Activated CD8-positive, alpha-beta memory T cell treated with anti-CD3 and anti-CD28 coated beads, Interleukin-2, amount 50 U/mL, for 1 hour (primary cell): Measurements from ENCODE around the gene PARD6G.

Experiments used
- DNase-seq: peaks from one replicate; pipeline ENCODE4 v3.0.0-alpha.2; 2020; ENCODE audit errors: extremely low read depth

PARD6G gene

DNA sequence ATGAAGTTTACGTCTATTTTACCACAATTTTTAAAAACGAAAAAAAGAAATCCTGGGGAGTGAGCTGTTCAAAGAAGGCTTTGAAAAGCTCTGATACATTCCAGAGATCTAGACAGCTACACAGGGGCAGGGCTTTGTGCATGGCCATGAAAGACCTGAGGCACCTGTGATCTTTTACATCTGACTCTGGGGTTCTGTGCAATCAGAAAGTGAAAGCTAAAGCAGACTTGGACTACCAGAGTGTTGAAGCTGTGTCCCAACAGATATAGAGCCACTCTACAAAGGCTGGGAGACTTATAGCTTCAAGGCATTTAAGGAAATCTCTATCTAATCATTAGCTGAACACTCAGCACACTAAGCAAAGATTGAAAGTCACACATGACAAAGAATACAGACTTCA, 34.1 kb downstream of the PARD6G start:
- DNase-seq, result no peak

DNA sequence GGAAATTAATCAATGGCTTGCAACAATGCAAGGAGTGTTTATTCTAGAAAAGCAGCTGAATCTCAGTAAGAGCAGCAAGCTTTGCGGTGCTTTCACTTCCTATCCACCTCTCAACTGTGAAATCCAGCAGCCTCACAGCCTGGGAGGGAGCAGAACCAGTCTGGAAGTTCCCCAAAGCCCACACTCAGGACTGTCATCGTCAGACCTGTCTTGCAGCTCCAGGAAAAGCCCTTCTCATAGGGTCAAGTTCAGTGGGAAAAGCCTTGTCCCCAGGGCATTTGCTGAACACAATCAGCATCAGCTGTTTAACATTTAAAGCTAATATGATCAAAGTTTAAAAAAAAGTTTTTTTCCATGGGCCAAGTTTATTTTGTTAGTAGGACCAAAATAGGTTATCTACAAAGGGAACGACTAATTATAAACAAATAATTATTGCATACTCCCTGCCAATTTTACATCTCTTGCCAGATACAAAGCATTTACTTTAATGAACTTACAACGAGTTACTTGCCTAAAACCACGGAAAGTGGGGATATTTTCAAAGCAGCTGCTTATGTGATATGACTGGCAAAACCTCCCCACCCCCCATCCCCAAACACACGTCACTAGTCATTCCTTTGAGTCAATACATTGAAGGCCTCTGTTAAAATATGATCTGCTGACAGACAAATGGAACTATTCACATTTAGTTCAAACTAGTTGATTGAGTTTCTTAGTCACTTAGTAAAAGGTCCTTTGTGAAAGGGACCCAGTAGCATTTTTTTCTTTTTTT, 36.8 kb downstream of the PARD6G start:
- DNase-seq, result no peak

DNA sequence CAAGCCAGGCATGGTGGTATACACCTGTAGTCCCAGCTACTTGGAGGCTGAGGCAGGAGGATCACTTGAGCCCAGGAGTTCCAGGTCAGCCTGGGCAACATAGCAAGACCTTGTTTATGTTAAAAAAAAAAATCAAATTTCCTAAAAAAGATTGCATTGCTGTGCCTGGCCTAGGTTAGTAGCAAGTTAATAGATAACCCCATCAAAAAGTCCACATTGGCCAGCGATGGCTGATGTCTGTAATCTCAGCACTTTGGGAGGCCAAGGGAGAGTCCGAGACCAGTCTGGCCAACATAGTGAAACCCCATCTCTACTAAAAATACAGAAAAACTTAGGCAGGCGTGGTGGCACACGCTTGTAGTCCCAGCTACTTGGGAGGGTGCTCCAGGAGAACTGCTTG, 38.7 kb downstream of the PARD6G start:
- DNase-seq, result no peak

DNA sequence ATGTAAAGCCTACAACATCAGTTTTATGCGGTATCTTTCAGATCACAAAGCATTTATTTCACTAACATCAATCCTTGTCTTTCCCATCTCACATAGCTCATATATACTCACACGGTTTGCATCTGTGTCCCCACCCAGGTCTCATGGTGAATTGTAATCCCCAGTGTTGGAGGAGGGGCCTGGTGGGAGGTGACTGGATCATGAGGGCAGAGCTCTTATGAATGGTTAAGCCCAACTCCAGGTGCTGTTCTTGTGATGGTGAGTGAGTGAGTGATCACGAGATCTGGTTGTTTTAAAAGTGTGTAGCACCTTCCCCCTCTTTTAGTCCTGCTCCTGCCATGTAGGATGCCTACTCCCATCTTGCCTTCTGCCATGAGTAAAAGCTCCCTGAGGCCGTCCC, 42.0 kb downstream of the PARD6G start:
- DNase-seq, result no peak

DNA sequence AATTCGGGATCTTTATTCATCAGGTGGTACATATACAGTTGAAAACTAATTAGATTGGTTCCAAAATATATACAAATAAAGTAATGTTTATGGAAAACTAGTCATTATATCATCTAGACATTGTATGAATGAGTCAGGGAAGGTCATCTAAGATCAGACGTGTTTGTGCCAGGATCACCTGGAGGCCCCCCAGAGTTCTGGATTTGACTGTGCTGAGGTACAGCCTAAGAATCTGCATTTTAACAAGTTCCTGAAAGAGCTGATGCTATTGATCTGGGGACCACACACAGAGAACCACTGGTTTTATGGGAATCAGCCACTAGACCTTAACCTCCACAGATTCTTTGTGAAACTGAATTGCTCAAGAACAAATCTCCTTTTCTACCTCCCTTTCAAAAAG, 43.2 kb downstream of the PARD6G start:
- no peak for DNase-seq

DNA sequence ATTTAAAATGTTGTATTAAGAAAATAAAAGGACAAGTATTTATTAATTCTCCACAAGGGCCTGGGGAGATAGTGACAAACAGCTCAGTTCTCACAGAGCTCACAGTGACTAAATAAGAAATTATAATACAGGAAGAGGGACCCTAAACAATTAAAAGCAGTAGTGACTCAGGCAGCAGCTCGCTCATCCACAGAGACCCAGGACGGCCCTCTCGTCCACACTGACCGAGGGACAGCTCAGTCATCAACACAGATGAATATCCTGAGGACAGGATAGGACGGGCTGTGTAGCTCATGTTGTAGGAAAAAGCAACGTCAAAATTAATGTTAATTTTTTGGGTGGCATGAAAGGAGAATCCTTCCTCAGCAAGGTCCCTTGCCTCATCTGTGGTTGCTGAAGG, 44.1 kb downstream of the PARD6G start:
- DNase-seq, result no peak

DNA sequence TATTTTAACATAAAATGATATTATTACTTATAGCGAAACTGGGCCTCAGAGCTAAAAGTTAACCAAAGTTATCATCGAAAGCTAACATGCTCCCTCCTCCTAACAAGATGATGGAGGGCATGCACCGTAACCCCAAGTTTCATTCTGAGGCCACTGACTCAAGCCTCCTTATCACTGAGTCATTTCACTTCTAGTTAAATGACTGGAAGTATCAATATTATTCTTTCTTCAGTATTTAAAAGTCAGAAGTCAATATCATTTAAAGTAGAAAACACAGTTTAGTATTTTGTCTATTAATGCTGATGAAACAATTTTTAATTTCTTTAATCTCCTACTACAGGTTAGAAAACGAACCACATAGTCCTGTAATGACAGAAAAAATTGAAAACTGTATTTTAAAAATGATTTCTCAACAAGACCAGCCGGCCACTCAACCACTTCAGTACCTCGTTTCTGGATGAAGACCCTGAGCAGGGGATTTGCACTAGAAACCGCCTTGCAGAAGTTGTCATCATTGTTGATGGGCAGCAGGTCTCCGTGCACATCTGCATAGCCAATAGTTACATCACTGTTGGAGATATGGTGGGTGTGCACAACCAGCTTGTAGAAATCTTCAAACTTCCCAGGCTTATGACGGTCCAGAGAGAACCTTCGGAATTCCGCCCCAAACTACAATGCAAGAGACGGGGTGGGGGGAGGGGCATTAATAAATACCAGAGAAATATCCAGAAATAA, 44.9 kb downstream of the PARD6G start:
- no peak for DNase-seq

DNA sequence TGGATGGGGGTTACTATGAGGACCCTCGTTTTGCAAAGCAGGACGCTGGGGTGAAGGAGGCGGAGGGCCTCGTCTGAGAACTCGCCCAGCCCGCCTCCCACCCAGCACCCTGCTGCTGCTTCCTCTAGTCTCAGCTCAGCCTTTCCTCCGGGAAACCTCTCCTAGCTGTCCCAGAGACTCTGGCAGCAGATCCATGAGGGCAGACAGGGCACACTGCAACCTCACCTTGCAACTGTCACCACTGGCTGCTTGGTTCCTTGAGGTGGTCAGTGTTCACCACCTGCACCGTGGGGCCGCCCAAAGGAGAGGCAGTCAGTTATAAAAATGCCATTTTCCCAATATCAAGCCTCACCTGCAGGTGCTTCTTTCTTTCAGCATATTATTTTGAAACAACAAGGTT, 45.6 kb downstream of the PARD6G start:
- no peak for DNase-seq

DNA sequence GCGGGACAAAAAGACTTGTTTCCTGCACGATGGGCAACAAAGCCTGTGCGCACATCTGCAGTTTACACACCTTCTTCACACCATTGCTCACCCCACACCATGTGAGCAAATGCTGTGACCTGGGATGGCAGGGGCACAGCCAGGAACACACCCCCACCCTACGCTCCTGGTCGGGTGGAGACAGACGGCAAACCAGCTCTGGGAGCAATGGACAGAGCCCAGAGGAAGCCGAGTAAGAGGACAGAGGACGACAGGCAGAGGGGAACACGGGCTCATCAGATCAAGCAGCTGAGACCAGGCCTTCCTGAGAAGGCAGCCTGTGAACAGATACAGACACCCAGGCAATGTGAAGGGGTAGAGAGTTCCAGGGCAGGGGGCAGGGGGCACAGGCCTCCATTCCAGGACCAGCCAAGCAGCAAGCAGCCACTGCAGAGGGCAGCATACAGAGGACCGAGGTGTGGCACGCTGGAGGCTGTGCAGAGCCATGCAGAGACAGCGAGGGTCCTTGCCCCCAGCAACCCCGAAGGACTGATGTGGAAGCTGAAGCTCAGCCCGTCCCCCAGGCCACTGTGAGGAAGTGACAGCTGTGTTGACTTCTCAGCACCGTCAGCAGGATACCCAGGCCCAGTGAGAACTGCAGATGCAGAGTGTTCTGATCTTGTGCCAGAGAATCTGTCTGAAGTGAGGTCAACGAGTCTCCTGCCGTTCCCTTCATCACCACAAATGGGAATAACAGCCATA, 46.2 kb downstream of the PARD6G start:
- DNase-seq, result no peak

DNA sequence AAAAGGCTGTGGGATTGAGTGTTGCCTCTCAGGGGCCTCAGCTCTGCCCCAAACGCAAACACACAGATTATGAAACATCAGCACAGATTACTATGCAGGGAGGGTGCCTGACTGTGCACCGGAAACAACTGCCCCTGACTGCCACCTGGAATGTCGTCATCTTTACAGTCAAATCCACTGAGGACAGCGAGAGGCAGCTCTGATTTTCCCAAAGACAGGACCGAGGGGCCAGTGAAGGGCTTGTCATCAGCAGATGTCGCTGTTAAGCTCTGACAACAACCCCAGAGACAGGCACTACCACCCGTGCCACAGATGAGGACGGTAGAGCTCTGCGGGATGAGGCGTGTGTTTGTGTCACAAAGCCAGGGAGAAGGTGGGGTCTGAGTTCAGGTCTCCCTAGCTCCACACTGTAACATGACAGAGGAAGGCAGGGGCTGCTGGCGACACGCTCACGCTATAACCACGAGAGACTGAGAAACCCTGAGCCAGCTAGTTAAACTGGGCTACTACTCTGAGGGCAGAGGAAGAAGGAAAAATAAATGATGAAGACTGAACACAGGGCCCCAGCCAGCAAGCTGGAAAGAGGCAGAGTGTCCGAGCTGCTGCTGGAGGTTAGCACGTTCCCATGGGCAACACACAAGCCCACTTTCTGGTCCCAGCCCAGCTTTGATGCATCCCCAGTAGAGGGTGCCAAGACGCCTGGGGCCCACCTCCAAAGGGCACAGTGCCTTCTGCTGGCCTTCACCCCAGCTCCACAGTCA, 47.0 kb downstream of the PARD6G start:
- no peak for DNase-seq

DNA sequence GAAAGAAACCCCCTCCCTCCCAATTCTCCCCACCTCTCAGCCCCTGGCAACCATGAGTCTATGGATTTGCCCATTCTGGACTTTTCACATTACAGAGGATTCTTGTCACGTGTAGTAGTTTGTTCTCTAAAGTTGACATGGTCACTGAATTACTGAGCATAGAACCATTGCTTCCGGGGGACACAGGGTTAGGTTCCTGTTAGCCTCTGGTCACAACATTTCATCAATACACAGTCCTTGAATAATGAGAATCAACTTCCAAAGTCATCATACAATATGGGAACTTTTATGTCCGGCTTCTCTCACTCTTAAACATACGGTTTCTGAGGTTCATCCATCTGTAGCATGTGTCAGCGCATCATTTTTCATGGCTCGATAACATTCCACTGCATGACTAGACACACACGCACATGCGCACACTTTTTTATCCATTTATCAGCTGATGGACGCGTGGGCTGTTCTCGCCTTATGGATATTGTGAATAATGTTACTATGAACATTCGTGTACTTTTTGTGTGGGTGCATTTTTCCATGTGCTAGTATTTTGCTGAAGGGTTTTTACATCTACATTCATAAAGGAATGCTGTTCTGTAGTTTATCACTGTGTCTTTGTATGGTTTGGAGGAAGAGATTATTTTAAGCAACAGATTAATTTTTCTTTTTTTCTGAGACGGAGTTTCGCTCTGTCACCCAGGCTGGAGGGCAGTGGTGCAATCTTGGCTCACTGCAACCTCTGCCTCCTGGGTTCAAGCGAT, 48.1 kb downstream of the PARD6G start:
- DNase-seq, result no peak

DNA sequence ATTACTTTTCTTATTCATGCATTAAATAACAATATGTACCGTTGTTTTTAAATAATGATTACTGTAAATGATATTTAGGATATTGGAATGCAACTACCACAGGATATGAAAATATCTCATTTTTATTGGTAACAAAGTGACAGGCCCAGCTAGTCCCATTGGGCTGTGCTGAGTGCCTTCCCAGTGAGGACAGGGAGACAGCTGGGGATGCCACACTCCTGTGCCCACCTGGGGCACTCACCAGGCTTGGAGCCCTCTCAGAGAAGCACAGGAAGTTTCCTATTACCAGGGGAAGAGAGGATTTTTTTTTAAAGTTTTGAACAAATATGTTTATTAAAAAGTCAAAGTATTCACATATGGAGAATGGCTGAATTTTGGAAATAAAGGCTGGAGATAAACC, 48.9 kb downstream of the PARD6G start:
- no peak for DNase-seq

DNA sequence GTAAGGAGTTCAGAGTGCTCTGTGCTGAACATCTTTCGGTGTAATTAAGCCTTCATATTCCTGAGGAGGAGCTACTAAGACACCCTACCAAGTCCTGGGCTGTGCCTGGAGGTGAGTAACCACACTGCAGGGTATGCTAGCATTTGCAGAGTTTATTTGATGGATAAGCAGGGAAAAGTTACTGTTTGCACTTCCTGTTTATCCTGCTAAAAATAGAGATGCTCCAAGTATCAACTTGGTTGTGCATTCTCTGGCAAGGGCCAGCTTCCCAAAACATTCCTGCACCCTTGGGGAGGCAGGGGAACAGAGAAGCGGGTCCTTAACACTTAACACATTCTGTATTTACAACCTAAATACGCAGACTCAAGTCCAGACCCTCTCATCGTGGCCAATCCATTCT, 49.8 kb downstream of the PARD6G start:
- DNase-seq, result no peak

DNA sequence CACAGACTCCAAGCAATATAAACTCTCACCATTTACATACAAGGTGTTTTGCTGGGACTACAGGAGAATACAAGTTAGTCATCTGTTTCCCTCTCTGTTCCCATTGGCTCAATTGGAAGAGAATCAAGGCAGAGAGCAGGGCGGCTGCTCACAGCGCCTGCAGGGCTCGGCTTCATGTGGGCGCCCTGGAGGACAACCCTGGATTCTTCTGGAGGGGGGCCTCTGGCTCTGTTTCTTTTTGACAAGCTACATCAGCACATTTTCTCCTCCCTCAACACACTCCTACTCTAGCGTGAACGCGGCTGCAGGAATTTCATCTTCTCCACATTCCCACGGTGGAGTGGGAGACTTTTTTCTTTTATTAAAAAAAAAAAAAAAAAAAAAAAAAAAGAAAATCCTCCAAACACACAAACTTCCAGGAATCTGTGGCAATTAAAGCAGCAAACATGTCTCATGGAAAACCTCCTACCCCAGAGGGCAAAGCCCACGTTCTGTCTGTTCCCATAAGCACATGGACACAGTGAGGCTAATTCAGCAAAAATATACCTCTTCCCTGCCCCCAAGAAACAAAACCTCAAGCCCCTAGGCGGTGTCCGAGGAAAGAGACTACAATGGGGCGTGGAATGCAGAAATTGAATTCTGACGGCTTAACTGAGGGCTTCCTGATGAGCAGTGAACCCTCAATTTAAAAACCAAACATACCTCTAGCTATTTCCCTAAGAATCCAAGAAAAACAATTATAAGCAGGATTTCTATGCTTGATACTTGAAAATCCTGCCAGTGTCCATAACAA, 50.6 kb downstream of the PARD6G start:
- DNase-seq, result no peak

DNA sequence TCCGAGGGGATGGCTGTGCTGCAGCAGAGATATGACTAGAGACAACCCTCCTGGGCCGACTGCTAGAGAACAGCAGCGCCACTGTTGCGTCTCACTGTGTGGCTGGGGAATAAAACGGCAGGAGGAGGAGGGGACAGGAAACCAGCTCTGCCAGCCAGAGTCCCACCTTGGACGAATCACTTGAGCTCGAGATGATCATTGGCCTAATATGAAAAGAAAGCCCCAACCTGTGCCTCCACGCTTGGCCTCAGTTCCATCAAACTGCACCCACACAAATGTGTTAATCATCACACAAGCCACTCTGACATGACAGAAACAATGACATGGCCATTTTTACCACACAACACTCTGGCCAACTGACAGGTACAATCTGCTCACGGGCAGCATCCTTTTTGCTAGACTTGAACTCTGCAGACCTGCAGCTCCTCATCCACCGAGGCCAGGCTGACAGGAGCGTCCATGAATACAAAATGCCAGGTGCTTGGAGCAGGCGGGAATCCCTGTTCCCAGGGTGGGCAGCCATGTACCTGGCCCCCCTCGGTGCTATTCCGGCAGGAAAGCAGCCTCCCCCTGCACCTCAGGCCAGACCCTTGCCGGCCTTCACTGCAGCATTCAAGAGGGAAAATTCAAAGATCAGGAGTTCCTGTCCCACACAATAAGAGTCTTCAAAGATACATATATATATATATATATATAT, 52.3 kb downstream of the PARD6G start:
- no peak for DNase-seq

DNA sequence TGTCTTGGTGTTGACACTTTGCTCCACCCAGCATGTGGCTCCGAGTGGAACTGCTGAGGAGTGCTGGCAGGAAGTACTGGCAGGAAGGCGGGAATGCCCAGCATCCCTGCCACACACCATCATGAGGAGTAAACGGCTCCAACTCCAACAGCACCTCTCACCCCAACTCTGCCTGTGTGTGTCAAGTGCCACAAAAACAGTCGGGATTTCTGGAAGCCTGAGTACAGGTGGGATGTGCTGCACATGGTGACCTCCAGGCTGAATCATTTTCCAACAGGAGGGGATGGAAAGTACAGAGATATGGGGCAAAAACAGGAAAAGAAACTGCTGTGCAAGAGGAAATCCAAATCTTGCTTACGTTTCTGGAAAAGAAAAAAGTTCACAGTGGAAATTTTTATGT, 53.6 kb downstream of the PARD6G start:
- DNase-seq, result no peak

DNA sequence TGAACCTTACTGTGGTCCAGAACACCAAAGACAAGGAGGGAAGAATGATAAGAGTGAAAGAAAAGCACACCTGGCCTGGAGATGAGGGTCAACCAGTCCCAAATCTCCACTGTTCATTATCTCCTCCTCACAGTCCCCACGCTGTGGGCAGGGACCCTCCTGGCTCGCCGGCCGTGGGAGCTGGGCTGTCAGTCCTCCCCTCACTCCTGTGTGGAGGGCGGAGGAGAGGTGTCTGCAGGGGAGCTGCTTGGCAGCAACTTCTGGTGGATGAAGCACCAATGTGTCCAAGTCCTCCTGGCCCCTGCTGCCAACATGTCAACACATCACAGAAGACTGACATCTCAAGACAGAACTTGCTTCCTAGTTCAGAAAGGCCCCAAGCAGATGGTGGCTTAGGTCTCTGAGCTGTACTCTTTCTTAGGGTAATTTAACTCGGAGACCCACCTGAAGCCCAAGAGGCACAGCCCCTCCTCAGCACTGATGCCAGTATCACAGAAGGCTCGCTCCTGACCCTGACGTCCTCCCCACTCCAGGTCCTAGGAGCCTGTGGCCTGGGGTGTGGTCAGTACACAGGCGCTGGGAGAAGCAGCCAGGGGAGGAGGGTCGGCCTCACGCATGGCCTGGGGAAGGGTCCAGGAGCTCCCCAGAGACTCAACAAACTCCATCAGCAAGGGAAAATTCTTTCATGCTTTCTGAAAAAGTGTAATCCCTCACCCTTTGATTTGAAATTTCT, 54.5 kb downstream of the PARD6G start:
- DNase-seq, result no peak

DNA sequence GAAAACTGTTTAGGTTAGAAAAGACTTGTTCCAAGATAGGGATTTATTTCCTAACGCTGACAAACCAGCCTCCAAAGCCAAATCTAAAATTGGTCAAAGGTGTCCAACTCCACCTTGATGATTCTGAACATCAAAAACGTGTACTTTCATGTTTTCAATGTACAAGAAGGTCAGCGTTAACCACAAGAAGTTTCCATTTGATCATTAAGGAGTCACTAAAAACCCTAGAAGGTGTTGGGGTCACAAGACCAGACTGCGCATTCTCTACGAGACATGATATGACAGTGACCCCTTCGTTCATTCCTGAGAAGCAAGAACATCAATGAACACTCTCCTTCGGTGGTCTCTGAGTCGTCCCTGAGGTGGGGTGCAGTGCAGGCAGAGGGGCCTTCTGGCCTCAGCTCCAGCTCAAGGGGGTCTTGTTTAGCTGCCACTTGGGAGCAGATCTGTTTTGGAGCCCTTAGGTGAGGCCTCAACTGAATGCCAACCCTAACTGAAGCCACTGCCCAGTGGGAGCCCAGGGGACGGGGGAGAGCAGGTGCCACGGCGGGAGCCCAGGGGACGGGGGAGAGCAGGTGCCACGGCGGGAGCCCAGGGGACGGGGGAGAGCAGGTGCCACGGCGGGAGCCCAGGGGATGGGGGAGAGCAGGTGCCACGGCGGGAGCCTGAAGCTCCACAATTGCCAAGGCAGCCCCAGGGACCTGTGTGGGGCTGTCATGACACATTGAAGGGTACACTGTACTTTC, 55.2 kb downstream of the PARD6G start:
- DNase-seq, result no peak
